ENCODE data around the gene AKAP10.

DNA sequence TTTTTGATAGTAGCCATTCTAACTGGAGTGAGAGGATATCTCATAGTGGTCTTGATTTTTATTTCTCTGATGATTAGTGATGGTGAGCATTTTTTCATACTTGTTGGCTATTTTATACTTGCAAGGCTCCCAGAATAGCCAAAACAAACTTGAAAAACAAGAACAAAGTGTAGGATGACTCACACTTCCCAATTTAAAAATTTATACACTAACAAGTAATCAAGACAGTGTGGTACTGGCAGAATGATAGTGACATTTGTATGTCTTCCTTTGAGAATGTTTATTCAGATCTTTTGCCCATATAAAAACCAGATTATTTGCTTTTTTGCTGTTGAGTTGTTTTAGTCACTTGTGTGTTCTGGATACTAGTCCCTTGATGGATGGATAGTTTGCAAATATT lies 49.3 kb upstream of the AKAP10 start:
- TF ChIP-seq EP300 (IDR thresholded peaks at IDR 0.05; ENCODE audit: borderline replicate concordance in 1 of 2, low read depth in 2 of 2, low read length in 2 of 2) (no peak), RBBP5 (IDR thresholded peaks at IDR 0.05; ENCODE audit: borderline replicate concordance, low read depth, low read length) (no peak), POLR2A (IDR thresholded peaks at IDR 0.05; ENCODE audit: control extremely low read depth in 1 of 2, low read depth in 2 of 2, low read length in 2 of 2) (no peak), TAF1 (IDR thresholded peaks at IDR 0.05; ENCODE audit: low read depth, low read length) (no peak), EZH2 (IDR thresholded peaks at IDR 0.05; ENCODE audit: low read depth, low read length, severe bottlenecking) (no peak), SIN3A (conservative IDR thresholded peaks at IDR 0.05 in 1 of 2, IDR thresholded peaks at IDR 0.05 in 1 of 2; ENCODE audit: low read depth in 1 of 2, low read length in 2 of 2) (no peak)
- TF ChIP-seq, protein P1, sequence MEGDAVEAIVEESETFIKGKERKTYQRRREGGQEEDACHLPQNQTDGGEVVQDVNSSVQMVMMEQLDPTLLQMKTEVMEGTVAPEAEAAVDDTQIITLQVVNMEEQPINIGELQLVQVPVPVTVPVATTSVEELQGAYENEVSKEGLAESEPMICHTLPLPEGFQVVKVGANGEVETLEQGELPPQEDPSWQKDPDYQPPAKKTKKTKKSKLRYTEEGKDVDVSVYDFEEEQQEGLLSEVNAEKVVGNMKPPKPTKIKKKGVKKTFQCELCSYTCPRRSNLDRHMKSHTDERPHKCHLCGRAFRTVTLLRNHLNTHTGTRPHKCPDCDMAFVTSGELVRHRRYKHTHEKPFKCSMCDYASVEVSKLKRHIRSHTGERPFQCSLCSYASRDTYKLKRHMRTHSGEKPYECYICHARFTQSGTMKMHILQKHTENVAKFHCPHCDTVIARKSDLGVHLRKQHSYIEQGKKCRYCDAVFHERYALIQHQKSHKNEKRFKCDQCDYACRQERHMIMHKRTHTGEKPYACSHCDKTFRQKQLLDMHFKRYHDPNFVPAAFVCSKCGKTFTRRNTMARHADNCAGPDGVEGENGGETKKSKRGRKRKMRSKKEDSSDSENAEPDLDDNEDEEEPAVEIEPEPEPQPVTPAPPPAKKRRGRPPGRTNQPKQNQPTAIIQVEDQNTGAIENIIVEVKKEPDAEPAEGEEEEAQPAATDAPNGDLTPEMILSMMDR (IDR thresholded peaks at IDR 0.05; ENCODE audit: control extremely low read depth in 1 of 3, insufficient read depth in 1 of 3, low read depth in 1 of 3, low read length in 3 of 3), result no peak

Data from H1 (cell line).